ENCODE data around the gene LAMA4. TPM values are rescaled to one million over a fixed set of nuclear protein-coding genes. Genes with fewer than 3 reads are reported as not detected.
A peak's percentile ranks its signal among the peaks of the same experiment; 100 is the strongest.

The LAMA4 gene
- total and polyA plus RNA-seq, 2 of the 13 experiments (the other 11 are each of a cell fraction or from before 2014, with no cell fraction given), result not detected

- no peak for TF ChIP-seq HMGXB3 (CRISPR knock-in tag; IDR thresholded peaks at IDR 0.05; ENCODE audit: borderline replicate concordance)
- TF ChIP-seq WIZ (CRISPR knock-in tag; IDR thresholded peaks at IDR 0.05), result no peak
- TF ChIP-seq SMAD9 (CRISPR knock-in tag; IDR thresholded peaks at IDR 0.05), result no peak
- TF ChIP-seq ZBTB21 (CRISPR knock-in tag; IDR thresholded peaks at IDR 0.05), result no peak
- TF ChIP-seq ZMYM3 (CRISPR knock-in tag; IDR thresholded peaks at IDR 0.05), result peak; percentile 68; the same call in 1 of the 2 replicates
- no peak for TF ChIP-seq ZNF557 (CRISPR knock-in tag; IDR thresholded peaks at IDR 0.05)
- TF ChIP-seq CCAR2 (optimal IDR thresholded peaks at IDR 0.05; ENCODE audit: low read depth, low read length), result no peak
- TF ChIP-seq POLR2AphosphoS2 (IDR thresholded peaks at IDR 0.05; ENCODE audit: low read depth, low read length), result no peak
- no peak for TF ChIP-seq MAFK (conservative IDR thresholded peaks at IDR 0.05 in 1 of 2, IDR thresholded peaks at IDR 0.05 in 1 of 2; ENCODE audit: low read length in 2 of 2)
- TF ChIP-seq EHMT2 (IDR thresholded peaks at IDR 0.05; ENCODE audit: borderline replicate concordance, low read depth, low read length), result no peak
- TF ChIP-seq HIVEP1 (CRISPR knock-in tag; IDR thresholded peaks at IDR 0.05), result no peak
- TF ChIP-seq ZNF558 (CRISPR knock-in tag; IDR thresholded peaks at IDR 0.05; ENCODE audit: borderline replicate concordance), result no peak
- TF ChIP-seq IRF2 (CRISPR knock-in tag; IDR thresholded peaks at IDR 0.05), result no peak
- no peak for TF ChIP-seq ZNF264 (CRISPR knock-in tag; IDR thresholded peaks at IDR 0.05)
- TF ChIP-seq ZNF24 (IDR thresholded peaks at IDR 0.05), result no peak
- TF ChIP-seq ZNF136 (CRISPR knock-in tag; IDR thresholded peaks at IDR 0.05; ENCODE audit: low read depth), result no peak
- 0 out of 2 replicates have a peak, but pooled peaks have one; percentile 22 for TF ChIP-seq TMF1 (CRISPR knock-in tag; IDR thresholded peaks at IDR 0.05; ENCODE audit: low read depth)
- TF ChIP-seq ZNF543 (CRISPR knock-in tag; IDR thresholded peaks at IDR 0.05), result no peak
- TF ChIP-seq ZNF280D (CRISPR knock-in tag; IDR thresholded peaks at IDR 0.05), result peak; percentile 70; the same call in 1 of the 2 replicates
Measured at GRCh38 chr6:112145080-112145573, 109.2 kb downstream of the LAMA4 start (continued).
